Measurements from ENCODE around the gene TOR2A. TPM values are rescaled to one million over a fixed set of nuclear protein-coding genes. Genes with fewer than 3 reads are reported as not detected.

TOR2A gene
- polyA plus RNA-seq, 4 donors = 12.4 to 19.1 (median 16.6) TPM

Other genes with a start within 250 kb of the TOR2A start
- 10 to 100 TPM; 27.2 to 33.1 (median 30.8) TPM for gene STXBP1, start 123.0 kb downstream of the TOR2A start, polyA plus RNA-seq (ENCODE audit: insufficient read length in 4 of 4)
- gene CFAP157, start 28.3 kb downstream of the TOR2A start, polyA plus RNA-seq (ENCODE audit: insufficient read length in 4 of 4) = 1 to 10 TPM; 3.8 to 5.7 (median 4.8) TPM
- gene PTRH1, start 19.6 kb downstream of the TOR2A start, polyA plus RNA-seq (ENCODE audit: insufficient read length in 4 of 4) = 10 to 100 TPM in 1 of 4 donors, 1 to 10 TPM in 3; 8.9 to 16.3 (median 9.5) TPM
- gene TTC16, start 19.2 kb downstream of the TOR2A start, polyA plus RNA-seq (ENCODE audit: insufficient read length in 4 of 4) = under 1 TPM; 0.12 to 0.24 (median 0.17) TPM
- 10 to 100 TPM; 15.1 to 18.6 (median 16.1) TPM for gene SH2D3C, start 43.4 kb upstream of the TOR2A start, polyA plus RNA-seq (ENCODE audit: insufficient read length in 4 of 4)
- gene CDK9, start 50.7 kb upstream of the TOR2A start, polyA plus RNA-seq (ENCODE audit: insufficient read length in 4 of 4) = 10 to 100 TPM; 64.6 to 83.1 (median 70.5) TPM
- 10 to 100 TPM; 41.5 to 46.2 (median 42.6) TPM for gene FPGS, start 67.6 kb upstream of the TOR2A start, polyA plus RNA-seq (ENCODE audit: insufficient read length in 4 of 4)
- gene ENG, start 119.4 kb upstream of the TOR2A start, polyA plus RNA-seq (ENCODE audit: insufficient read length in 4 of 4) = 10 to 100 TPM; 80.0 to 96.4 (median 94.8) TPM
- 10 to 100 TPM; 40.7 to 53.8 (median 45.1) TPM for gene AK1, start 142.4 kb upstream of the TOR2A start, polyA plus RNA-seq (ENCODE audit: insufficient read length in 4 of 4)
- 10 to 100 TPM; 44.5 to 49.1 (median 46.9) TPM for gene ST6GALNAC6, start 164.3 kb upstream of the TOR2A start, polyA plus RNA-seq (ENCODE audit: insufficient read length in 4 of 4)
- 10 to 100 TPM; 11.3 to 15.6 (median 12.6) TPM for gene ST6GALNAC4, start 181.7 kb upstream of the TOR2A start, polyA plus RNA-seq (ENCODE audit: insufficient read length in 4 of 4)
- gene PIP5KL1, start 195.5 kb upstream of the TOR2A start, polyA plus RNA-seq (ENCODE audit: insufficient read length in 4 of 4) = 1 to 10 TPM; 1.0 to 2.3 (median 2.1) TPM
- 10 to 100 TPM; 36.0 to 38.2 (median 36.9) TPM for gene DPM2, start 202.6 kb upstream of the TOR2A start, polyA plus RNA-seq (ENCODE audit: insufficient read length in 4 of 4)
- gene EEIG1, start 245.7 kb upstream of the TOR2A start, polyA plus RNA-seq (ENCODE audit: insufficient read length in 4 of 4) = 10 to 100 TPM; 32.1 to 45.7 (median 37.3) TPM